ENCODE data around the gene ELP2. TPM values are rescaled to one million over a fixed set of nuclear protein-coding genes. Genes with fewer than 3 reads are reported as not detected.
A peak's percentile ranks its signal among the peaks of the same experiment; 100 is the strongest.

The ELP2 gene
- total and polyA plus RNA-seq, 9 of the 15 experiments (the other 6 are each of a cell fraction or from before 2014, with no cell fraction given) = 76.8 to 192 (median 140) TPM

DNA sequence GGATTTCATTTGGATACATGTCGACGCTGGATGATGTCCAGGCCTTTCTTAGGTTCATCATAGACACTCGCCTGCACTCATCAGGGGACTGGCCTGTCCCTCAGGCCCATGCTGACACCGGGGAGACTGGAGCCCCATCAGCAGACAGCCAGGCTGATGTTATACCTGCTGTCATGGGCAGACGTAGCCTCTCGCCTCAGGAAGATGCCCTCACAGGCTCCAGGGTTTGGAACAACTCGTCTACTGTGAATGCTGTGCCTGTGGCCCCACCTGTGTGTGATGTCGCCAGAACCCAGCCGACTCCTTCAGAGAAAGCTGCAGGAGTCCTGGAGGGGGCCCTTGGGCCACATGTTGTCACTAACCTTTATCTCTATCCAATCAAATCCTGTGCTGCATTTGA, 85.9 kb downstream of the ELP2 start:
- no peak overlapping the region for H3K4me2 ChIP-seq (ENCODE audit: insufficient read depth, low read length)
- no peak overlapping the region for H3K4me3 ChIP-seq
- no peak for FAIRE-seq
- TF ChIP-seq SMAD3 (CRISPR knock-in tag; conservative IDR thresholded peaks at IDR 0.05) (no peak), ZNF274 (IDR thresholded peaks at IDR 0.05; ENCODE audit: borderline replicate concordance, low read depth, low read length) (no peak), ZNF699 (CRISPR knock-in tag; IDR thresholded peaks at IDR 0.05; ENCODE audit: insufficient replicate concordance) (no peak), ZNF395 (CRISPR knock-in tag; IDR thresholded peaks at IDR 0.05) (no peak)
- no TSS peak for BruUV-seq (replicated peaks)
- peaks cover 3% of the 10 kb centered on the region for H3K9me1 ChIP-seq (ENCODE audit: control insufficient read depth, insufficient read depth, low read length)
- H3K4me1 ChIP-seq (replicated peaks in 1 of 2; ENCODE audit: control insufficient read depth in 2 of 2, insufficient read depth in 2 of 2, low read length in 2 of 2) = peaks cover 8 to 14% of the 10 kb centered on the region in 2 experiments; a peak in 3 of 5 replicates
- no peaks in the 10 kb centered on the region for H3K9me3 ChIP-seq (replicated peaks; ENCODE audit: control insufficient read depth, insufficient read depth, low read depth, low read length)
- in situ Hi-C loops (cut with MboI) = no loop called here
- CTCF ChIA-PET (ENCODE audit: low intra/inter-chr PET ratio) = no interaction called here
- H3K79me2 ChIP-seq (ENCODE audit: control insufficient read depth, insufficient read depth, low read length) = no peaks in the 10 kb centered on the region
- POLR2A ChIA-PET = no interaction called here
- H4K20me1 ChIP-seq (replicated peaks; ENCODE audit: control insufficient read depth, insufficient read depth, low read length) = no peaks in the 10 kb centered on the region
- no peaks in the 10 kb centered on the region for H3K27me3 ChIP-seq (ENCODE audit: control insufficient read depth in 2 of 2, insufficient read depth in 2 of 2, low read length in 2 of 2)
- WGBS (ENCODE audit: insufficient coverage, low coverage, missing lambda C conversion rate) = 67% methylated on average over 9 of the region's 9 CpGs
- no peak overlapping the region for H2AFZ ChIP-seq (ENCODE audit: low read depth, low read length)
- no peak overlapping the region; a peak in 1 of 4 replicates for H3K9ac ChIP-seq (ENCODE audit: insufficient read depth in 1 of 2, low read depth in 2 of 2, low read length in 2 of 2)
- DNase-seq (ENCODE audit: extremely low read depth in 1 of 4, low spot score in 3 of 4) = peak in 1 of 4 experiments; percentile 19
- peak; percentile 13; the same call in 1 of the 3 replicates for ATAC-seq
- H3K27ac ChIP-seq (ENCODE audit: extremely low read depth, low read depth, low read length) = no peak overlapping the region
- intact Hi-C loops (cut with micrococcal nuclease) = no loop called here
- peaks cover 20% of the 10 kb centered on the region; the same call in 1 of the 3 replicates for H3K36me3 ChIP-seq (ENCODE audit: control insufficient read depth, insufficient read depth, low read length)

Data from K562 (cell line).